HepG2 (cell line): ENCODE measurements around the gene PPP4R4. TPM values are rescaled to one million over a fixed set of nuclear protein-coding genes. Genes with fewer than 3 reads are reported as not detected.
A peak's percentile ranks its signal among the peaks of the same experiment; 100 is the strongest.

ENCODE experiments used
- AGO1 ChIP-seq: fragments of 200-400 bp; formaldehyde crosslinking; IDR thresholded peaks from 2 replicates; pipeline ENCODE4 v1.6.1; 2017; ENCODE audit warnings: mild to moderate bottlenecking, low read depth, low read length, moderate library complexity; ENCODE audit not compliant: poor library complexity, severe bottlenecking
- BRD4 ChIP-seq: sonication (generic); formaldehyde crosslinking; IDR thresholded peaks from 2 replicates; pipeline ENCODE4 v1.4.0; 2020; ENCODE audit warnings: missing genetic modification reagents
- GABPB1 ChIP-seq: IDR thresholded peaks from 2 replicates; pipeline ENCODE4 v1.6.1; 2016; ENCODE audit warnings: mild to moderate bottlenecking, missing genetic modification reagents, moderate library complexity, missing compliant biosample characterization
- HDAC6 ChIP-seq: fragments of 200-600 bp; sonication (generic); IDR thresholded peaks from 2 replicates; pipeline ENCODE4 v1.7.0; 2017; ENCODE audit warnings: mild to moderate bottlenecking, antibody characterized with exemption, low read length, low read depth
- MEIS2 ChIP-seq: sonication (generic); formaldehyde crosslinking; IDR thresholded peaks from 2 replicates; pipeline ENCODE4 v1.9.0; 2021; ENCODE audit warnings: mild to moderate bottlenecking, missing genetic modification reagents
- MTA3 ChIP-seq: sonication (generic); formaldehyde crosslinking; IDR thresholded peaks from 2 replicates; pipeline ENCODE4 v1.4.0; 2020; ENCODE audit warnings: missing genetic modification reagents
- MTF2 ChIP-seq: sonication (generic); formaldehyde crosslinking; IDR thresholded peaks from 2 replicates; pipeline ENCODE4 v1.5.0; 2020; ENCODE audit warnings: missing genetic modification reagents, borderline replicate concordance
- NBN ChIP-seq: fragments of 450-650 bp; conservative IDR thresholded peaks from 2 replicates; pipeline ENCODE4 v1.6.1; 2017
- NFKBIZ ChIP-seq: IDR thresholded peaks from 2 replicates; pipeline ENCODE4 v1.6.1; 2018; ENCODE audit warnings: missing genetic modification reagents, missing compliant biosample characterization
- NPAS2 ChIP-seq: sonication (generic); formaldehyde crosslinking; IDR thresholded peaks from 2 replicates; pipeline ENCODE4 v1.8.0; 2022; ENCODE audit warnings: mild to moderate bottlenecking, missing genetic modification reagents, borderline replicate concordance
- NR1H2 ChIP-seq: sonication (generic); formaldehyde crosslinking; IDR thresholded peaks from 2 replicates; pipeline ENCODE4 v1.8.1; 2022; ENCODE audit warnings: low read depth, missing genetic modification reagents, borderline replicate concordance
- PHF20 ChIP-seq: sonication (generic); formaldehyde crosslinking; IDR thresholded peaks from 2 replicates; pipeline ENCODE4 v1.5.0; 2020; ENCODE audit warnings: mild to moderate bottlenecking, missing genetic modification reagents
- PHF8 ChIP-seq: sonication (generic); formaldehyde crosslinking; IDR thresholded peaks from 2 replicates; pipeline ENCODE4 v1.5.0; 2020; ENCODE audit warnings: missing genetic modification reagents
- POLR2A ChIP-seq, 2 experiments: IDR thresholded peaks; 2 replicates each; pipeline ENCODE4 v1.6.1; 2011; ENCODE audit warnings: low read depth in 2 of 2, low read length in 2 of 2, mild to moderate bottlenecking in 1 of 2, moderate library complexity in 1 of 2; ENCODE audit not compliant: insufficient read depth in 1 of 2
- TSC22D2 ChIP-seq: sonication (generic); formaldehyde crosslinking; IDR thresholded peaks from 2 replicates; pipeline ENCODE4 v1.5.1; 2020; ENCODE audit warnings: missing genetic modification reagents, mild to moderate bottlenecking, borderline replicate concordance
- USF2 ChIP-seq, 2 experiments: sonication (generic) in 1 of 2; formaldehyde crosslinking in 1 of 2; IDR thresholded peaks; 2 replicates each; pipeline versions ENCODE4 v1.5.1 to v1.6.1; 2011 to 2020; ENCODE audit warnings: borderline replicate concordance in 1 of 2, low read depth in 1 of 2, low read length in 1 of 2, mild to moderate bottlenecking in 1 of 2, missing genetic modification reagents in 1 of 2, moderate library complexity in 1 of 2
- ZNF136 ChIP-seq: sonication (generic); formaldehyde crosslinking; IDR thresholded peaks from 2 replicates; pipeline ENCODE4 v1.8.1; 2022; ENCODE audit warnings: low read depth, mild to moderate bottlenecking, moderate library complexity, missing genetic modification reagents
- ZNF224 ChIP-seq: sonication (generic); formaldehyde crosslinking; IDR thresholded peaks from 2 replicates; pipeline ENCODE4 v1.5.0; 2020; ENCODE audit warnings: mild to moderate bottlenecking, missing genetic modification reagents
- ZNF232 ChIP-seq: sonication (generic); formaldehyde crosslinking; IDR thresholded peaks from 2 replicates; pipeline ENCODE4 v1.4.0; 2020; ENCODE audit warnings: missing genetic modification reagents, borderline replicate concordance
- ZNF24 ChIP-seq: fragments of 450-650 bp; IDR thresholded peaks from 2 replicates; pipeline ENCODE4 v1.6.1; 2017; ENCODE audit warnings: antibody characterized with exemption, mild to moderate bottlenecking
- ZNF562 ChIP-seq: sonication (generic); formaldehyde crosslinking; IDR thresholded peaks from 2 replicates; pipeline ENCODE4 v1.8.0; 2022; ENCODE audit warnings: missing genetic modification reagents, borderline replicate concordance
- ZNF710 ChIP-seq: sonication (generic); formaldehyde crosslinking; IDR thresholded peaks from 2 replicates; pipeline ENCODE4 v1.5.0; 2020; ENCODE audit warnings: mild to moderate bottlenecking, missing genetic modification reagents, borderline replicate concordance
- ZNF724P ChIP-seq: sonication (generic); formaldehyde crosslinking; IDR thresholded peaks from 2 replicates; pipeline ENCODE4 v1.8.0; 2022; ENCODE audit warnings: missing genetic modification reagents, borderline replicate concordance
- ZNF737 ChIP-seq: sonication (generic); formaldehyde crosslinking; IDR thresholded peaks from 2 replicates; pipeline ENCODE4 v1.5.0; 2020; ENCODE audit warnings: missing genetic modification reagents, mild to moderate bottlenecking, borderline replicate concordance
- ZNF782 ChIP-seq: sonication (generic); formaldehyde crosslinking; IDR thresholded peaks from 2 replicates; pipeline ENCODE4 v1.4.0; 2020; ENCODE audit warnings: missing genetic modification reagents, mild to moderate bottlenecking, borderline replicate concordance
- ZNF816 ChIP-seq: sonication (generic); formaldehyde crosslinking; IDR thresholded peaks from 2 replicates; pipeline ENCODE4 v1.8.0; 2022; ENCODE audit warnings: missing genetic modification reagents, mild to moderate bottlenecking, borderline replicate concordance
- polyA plus RNA-seq, 8 experiments: library from polyadenylated mRNA; depleted of rRNA in 3 of 8; stranded (reverse) in 7 of 8; unstranded in 1 of 8; fragments of >200 nt; fragmentation: Illumina TruSeq in 4 of 8; extraction: Trizol in 4 of 8; gene quantifications; 2 replicates each; pipeline versions ENCODE4 v1.2.1 to v1.2.3, GENCODE V29; 2011 to 2016; ENCODE audit warnings: low read depth in 4 of 8, missing spikeins in 1 of 8, mixed read lengths in 1 of 8; ENCODE audit not compliant: insufficient read depth in 1 of 8
- total RNA-seq, 5 experiments: library from RNA; depleted of rRNA; stranded (reverse); fragments of >200 nt; fragmentation: Illumina TruSeq; extraction: Trizol; gene quantifications; 2 replicates each; pipeline ENCODE4 v1.2.3, GENCODE V29; 2016; ENCODE audit warnings: low read depth in 1 of 5

The PPP4R4 gene
- total and polyA plus RNA-seq, 2 of the 13 experiments (the other 11 are each of a cell fraction or from before 2014, with no cell fraction given) = 9.5 to 19.8 TPM

DNA sequence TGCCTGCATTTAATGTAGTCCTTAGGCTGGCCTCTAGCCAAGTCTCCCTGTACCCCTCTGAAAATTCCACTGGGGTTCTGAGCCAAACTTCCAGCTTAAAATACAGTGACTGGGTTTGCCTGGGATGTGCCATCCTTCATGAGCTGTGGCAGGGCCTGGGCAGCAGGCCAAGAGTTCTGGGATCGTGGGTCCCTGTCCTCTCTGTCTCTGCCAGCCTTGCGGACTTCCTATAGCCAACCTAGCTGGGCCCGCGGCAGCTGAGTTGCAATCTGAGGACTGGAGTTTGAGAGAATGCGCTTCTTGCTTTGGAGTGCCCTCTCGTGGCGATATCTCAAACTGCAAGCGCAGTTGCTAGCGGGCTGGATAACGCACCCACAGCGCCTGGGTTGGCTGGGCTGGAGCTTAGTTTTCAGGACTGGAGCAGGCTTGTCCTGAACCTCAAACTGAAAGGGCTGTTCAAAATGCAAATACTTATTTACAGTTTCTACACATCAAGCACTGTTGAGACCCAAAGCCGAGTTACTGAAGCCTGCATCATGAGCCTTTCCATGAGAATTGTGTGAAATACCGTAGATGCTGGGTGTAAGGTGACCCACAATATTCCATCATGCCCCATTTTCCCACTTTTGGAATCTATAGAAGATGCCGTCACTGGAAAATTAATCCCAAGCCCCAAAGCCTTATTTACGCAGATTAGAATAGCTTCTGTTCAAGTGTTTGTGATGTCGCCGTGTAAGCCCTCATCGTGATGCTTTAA is 37.4 kb upstream of the PPP4R4 start (continued):
- TF ChIP-seq PHF20 (CRISPR knock-in tag) (no peak), PHF8 (peak; percentile 32; the same call in 1 of the 2 replicates), ZNF737 (no peak), NR1H2 (CRISPR knock-in tag) (no peak), MTA3 (CRISPR knock-in tag) (no peak), MTF2 (no peak), ZNF782 (CRISPR knock-in tag) (no peak), GABPB1 (CRISPR knock-in tag) (peak; percentile 19; the same call in 1 of the 2 replicates), BRD4 (CRISPR knock-in tag) (no peak), NPAS2 (CRISPR knock-in tag) (no peak), USF2 (IDR thresholded peaks at IDR 0.05; ENCODE audit: low read depth, low read length) (no peak), USF2 (CRISPR knock-in tag; IDR thresholded peaks at IDR 0.05; ENCODE audit: borderline replicate concordance) (no peak), ZNF816 (CRISPR knock-in tag) (no peak), POLR2A (IDR thresholded peaks at IDR 0.05; ENCODE audit: insufficient read depth in 1 of 2, low read depth in 2 of 2, low read length in 2 of 2) (no peak), NBN (no peak), MEIS2 (CRISPR knock-in tag) (no peak; the same call in 1 of the 2 replicates), ZNF724P (no peak), ZNF710 (CRISPR knock-in tag) (no peak), ZNF232 (CRISPR knock-in tag) (no peak), TSC22D2 (CRISPR knock-in tag) (no peak; the same call in 1 of the 2 replicates), NFKBIZ (CRISPR knock-in tag) (no peak), HDAC6 (no peak), ZNF136 (CRISPR knock-in tag) (no peak), ZNF562 (CRISPR knock-in tag) (no peak), ZNF24 (no peak), AGO1 (no peak), ZNF224 (CRISPR knock-in tag) (no peak)
